Activated CD4-positive, CD25-positive, alpha-beta regulatory T cell treated with anti-CD3 and anti-CD28 coated beads, Interleukin-2, amount 50 U/mL, for 72 hours (primary cell): ENCODE results near the gene FECH.

Source experiments
- DNase-seq: peaks from one replicate; pipeline ENCODE4 v3.0.0; 2021

The FECH gene

DNA sequence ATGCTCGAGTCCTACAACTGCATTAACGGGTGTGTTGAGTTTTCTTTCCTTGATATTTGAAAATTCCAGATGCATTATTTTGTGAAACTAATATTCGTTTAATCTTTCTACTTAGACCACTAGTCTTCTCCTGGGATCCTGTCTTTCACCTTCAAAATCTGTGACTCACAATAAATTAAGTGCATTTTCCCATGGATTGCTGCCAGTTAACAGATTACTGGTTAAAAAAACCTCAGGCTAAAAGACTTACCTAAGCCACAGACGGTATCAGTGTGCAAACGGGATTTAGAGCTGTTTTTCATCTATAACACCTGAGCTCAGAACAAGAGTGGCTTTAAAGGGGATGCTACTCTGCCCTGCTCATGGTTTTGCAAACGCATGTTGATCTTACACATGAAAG lies 10.2 kb downstream of the FECH start:
- no peak for DNase-seq

DNA sequence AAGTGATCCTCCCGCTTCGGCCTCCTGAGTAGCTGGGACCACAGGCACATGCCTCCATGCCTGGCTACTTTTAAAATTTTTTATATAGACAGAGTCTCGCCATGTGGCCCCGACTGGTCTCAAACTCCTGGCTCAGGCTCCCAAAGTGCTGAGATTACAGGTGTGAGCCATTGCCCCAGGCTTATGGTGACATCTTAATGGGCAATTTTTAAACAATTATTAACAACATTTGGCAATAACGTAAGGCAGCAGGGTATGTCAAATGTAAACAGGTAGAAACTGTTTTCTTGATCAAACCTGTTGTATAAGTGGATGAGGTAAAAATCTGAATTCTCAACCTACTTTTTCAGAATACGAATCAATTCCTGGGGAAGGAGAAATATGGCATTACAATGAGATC lies 11.0 kb downstream of the FECH start:
- no peak for DNase-seq

GRCh38 chr18:57574866-57575265 lies 11.6 kb downstream of the FECH start:
- no peak for DNase-seq

DNA sequence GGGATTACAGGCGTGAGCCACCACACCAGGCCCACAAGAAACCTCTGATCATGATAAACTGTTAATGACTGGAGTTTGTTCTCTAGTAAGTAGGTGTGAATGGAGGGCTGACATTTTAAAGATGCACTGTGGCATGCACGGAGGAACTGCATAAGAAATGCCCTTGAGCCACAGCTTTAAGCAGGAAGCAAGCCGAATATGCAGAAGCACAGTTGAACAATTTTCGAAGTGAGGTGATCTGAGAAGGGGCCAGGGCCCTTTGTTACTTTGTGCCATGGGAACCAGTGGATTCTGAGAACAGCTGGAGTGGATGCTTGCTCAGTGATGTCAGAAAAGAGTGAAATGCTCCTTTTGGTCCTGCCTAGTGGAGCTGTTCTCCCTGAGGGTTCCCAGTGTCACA lies 16.3 kb downstream of the FECH start:
- DNase-seq: no peak

GRCh38 chr18:57569133-57569532 lies 17.4 kb downstream of the FECH start:
- DNase-seq: no peak

- DNase-seq: no peak
Observed at GRCh38 chr18:57561728-57562423, 24.6 kb downstream of the FECH start.

DNA sequence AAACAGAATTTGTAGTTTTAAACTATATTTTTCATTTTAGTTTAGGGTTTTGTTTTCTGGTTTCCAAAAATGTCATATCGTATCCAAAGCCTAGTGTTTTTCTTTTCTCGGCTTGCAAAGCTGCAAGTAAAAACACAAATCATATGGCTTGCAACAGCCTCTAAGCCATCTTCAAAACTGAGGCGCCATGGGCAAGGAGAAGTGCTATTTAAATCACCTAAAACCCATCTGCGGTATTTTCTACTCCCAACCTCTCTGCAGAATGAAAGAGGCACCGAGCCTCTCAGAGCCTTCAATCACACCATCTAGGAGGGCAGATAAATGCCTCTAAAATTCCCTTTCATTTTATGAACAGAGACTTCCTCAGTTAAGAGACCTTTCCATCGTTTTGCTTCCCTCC lies 25.2 kb downstream of the FECH start:
- DNase-seq: no peak

DNA sequence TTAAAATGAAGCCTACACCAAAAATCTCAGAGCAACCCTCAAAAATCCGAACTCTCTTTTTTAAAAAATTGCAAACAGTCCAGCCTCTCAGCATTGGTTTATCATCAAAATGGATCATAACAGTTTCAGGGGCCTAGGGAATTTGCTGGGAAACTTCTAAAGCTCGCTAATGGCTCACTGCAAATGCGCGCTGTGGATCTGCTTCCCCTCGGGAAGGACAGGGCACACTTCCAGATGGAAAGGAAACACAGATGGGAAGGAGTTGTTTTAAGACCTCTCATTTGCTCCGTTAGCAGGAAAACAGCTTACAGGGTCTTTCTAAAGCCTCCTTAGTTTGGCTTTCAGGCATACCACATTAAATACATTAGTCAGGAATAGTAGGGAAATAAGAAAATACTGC lies 27.2 kb downstream of the FECH start:
- no peak for DNase-seq

DNA sequence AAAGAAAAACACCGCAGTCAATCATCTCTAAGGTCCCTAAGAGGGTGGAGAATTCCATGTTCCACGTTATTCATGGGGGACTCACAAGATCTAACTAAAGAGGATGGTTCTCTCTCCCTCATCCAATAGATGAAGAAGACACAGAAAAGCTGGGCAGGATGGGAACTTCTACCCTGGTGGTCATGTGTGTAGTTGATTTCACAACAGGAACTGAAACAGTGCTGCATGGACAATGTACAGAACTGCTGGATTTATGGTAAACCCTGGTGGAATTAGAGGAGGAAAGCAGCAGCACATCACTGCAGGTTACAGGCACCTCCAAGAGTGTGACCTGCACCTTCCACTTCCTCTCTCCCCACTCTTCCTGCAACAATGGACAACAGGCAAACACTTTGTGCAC lies 31.4 kb downstream of the FECH start:
- DNase-seq: no peak

GRCh38 chr18:57550510-57550909 lies 36.0 kb downstream of the FECH start:
- DNase-seq: no peak

GRCh38 chr18:57547260-57547659 lies 39.2 kb downstream of the FECH start:
- DNase-seq: no peak

DNA sequence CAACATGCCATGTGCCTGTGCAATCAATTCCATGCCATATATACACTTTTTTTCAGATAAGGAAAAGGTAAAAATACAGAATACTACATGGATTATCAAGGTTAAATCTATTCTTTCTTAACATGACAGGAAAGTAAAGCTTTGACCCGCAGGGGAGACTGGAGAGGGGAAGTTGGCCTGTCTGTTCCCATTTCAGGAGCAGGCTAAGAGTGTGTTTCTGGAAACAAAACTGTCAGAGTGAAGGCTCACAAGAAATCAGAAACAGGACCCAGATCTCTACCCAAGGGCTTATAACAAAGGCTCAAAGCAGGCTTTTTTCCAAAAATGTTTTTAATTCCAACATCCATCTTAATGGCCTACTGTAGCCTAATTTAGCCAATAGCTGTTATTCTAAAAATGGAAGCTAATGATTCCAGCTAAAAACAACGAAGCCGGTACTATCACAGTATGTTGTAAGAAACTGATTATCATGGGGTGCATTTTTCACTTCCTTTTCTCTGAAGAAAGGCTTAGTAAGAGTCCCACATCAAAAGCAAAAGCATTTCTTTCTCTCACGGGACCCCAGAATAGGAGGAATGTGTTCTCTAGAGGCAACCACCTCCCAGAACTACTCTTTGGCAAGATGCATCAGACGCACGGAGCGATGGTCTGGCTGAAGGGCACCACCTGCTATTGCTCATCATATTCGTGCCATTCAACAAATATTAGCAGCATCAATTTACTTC lies 41.4 kb downstream of the FECH start:
- DNase-seq: no peak

GRCh38 chr18:57543560-57543959 lies 42.9 kb downstream of the FECH start:
- no peak for DNase-seq

- DNase-seq: no peak
Observed at GRCh38 chr18:57542812-57543427, 43.6 kb downstream of the FECH start.

GRCh38 chr18:57542126-57542525 lies 44.4 kb downstream of the FECH start:
- no peak for DNase-seq

DNA sequence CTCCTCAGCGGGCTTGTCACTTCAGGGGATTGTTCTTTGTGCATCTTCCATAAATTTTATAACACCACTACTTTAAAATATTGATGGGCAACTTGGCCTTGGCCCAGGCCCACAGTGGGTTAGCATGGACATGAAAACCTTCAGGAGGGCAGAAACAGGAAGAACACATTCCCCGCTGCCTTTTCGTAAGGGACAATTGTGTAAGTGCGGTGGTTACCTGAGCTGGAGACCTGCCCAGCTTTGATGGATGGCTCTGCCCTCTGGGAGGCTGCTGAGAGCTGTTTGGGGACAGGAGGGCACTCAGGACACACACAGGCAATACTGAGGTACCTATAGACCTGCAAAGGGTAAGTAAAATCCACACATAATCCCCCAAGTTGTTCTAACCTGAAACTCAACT lies 46.8 kb downstream of the FECH start:
- no peak for DNase-seq

DNA sequence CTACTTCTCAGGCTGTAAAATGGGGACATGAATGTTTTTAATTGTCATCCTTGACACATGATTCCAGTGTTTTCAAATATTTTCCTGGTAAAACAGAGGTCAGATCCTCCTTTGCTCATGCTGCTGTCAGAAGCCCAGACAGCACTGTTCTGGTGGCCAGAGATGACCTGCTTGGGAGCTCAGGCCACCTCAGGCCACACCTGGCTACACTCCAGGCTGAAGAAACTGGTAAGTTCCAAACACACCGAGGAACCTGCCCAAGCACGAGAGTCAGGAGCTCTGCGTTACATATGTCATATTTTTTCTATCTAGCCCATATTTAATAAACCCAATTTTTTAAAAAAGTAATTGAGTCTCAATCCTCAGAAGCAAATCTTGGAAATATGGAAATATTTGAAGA lies 47.9 kb downstream of the FECH start:
- no peak for DNase-seq

DNA sequence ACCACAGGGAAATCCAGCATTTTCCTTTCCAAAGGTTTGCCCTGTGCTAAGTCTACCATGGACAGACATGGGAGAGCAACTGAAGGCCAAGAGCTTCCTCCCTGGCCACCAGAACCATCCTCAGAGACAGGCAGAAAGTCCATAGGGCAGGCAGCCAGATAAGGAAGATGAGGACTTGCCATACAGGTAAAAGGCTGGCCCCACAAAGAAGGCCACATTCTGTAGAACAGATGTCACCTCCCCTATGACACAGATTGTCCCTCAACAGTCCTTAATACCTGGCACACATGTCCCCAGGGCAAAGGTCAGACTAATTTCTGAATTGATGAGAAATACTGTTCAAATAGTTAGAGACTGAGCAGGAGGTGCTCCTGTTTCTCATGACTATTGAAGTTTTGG lies 52.0 kb downstream of the FECH start:
- DNase-seq: no peak

- no peak for DNase-seq
Observed at GRCh38 chr18:57533868-57534510, 52.5 kb downstream of the FECH start.

- DNase-seq: no peak
Observed at GRCh38 chr18:57533006-57533867, 53.3 kb downstream of the FECH start.

DNA sequence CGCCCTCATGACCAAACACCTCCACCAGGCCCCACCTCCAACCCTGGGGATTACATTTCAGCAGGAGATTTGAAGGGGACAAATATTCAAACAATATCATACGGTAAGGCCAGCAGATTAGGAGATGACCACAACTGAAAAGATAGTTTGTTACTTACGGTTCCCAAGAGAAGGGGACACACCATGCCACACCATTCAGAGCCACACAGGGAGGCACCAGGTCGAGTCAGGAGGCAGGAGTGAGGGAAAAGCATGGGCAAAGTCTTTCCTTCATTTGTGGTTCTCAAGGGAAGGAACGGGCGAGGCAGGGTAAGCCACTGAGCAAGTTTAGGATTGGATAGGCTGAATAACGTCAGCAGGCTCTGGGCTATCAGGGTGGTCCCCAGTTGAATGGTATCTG lies 57.4 kb downstream of the FECH start:
- DNase-seq: no peak

- no peak for DNase-seq
Observed at GRCh38 chr18:57527556-57528229, 58.8 kb downstream of the FECH start.
